K562 (cell line): Measurements from ENCODE around the gene MME. TPM values are rescaled to one million over a fixed set of nuclear protein-coding genes. Genes with fewer than 3 reads are reported as not detected.
A peak's percentile ranks its signal among the peaks of the same experiment; 100 is the strongest.

Source experiments
- ATAC-seq: fragments of 200-7000 bp; cut with Tn5 transposase; 3 replicates; pipeline ENCODE4 v1.9.1; 2020; ENCODE audit warnings: moderate library complexity
- BruUV-seq: library from RNA; stranded (reverse); fragments of 400-500 nt; replicated peaks from 2 replicates; lab custom pipeline; 2021; lab: Mats Ljungman, UMichigan
- CTCF ChIA-PET: fragments of 300-600 bp; formaldehyde crosslinking; extraction: SDS; loops from one replicate; lab custom pipeline; 2021; ENCODE audit warnings: low intra/inter-chr PET ratio; lab: Yijun Ruan, JAX
- POLR2A ChIA-PET: fragments of 300-600, 350-650 bp; sonication (Branson Sonifier 250); formaldehyde crosslinking; extraction: SDS; loops from one replicate; lab custom pipeline; 2021; ENCODE audit warnings: antibody characterized with exemption, inconsistent platforms; lab: Yijun Ruan, JAX
- DNase-seq, 4 experiments: peaks; one replicate each; pipeline versions ENCODE4 v3.0.0 to v3.0.0-alpha.2; 2011 to 2018; ENCODE audit warnings: low spot score in 3 of 4, mixed read lengths in 3 of 4; ENCODE audit errors: extremely low read depth in 1 of 4
- FAIRE-seq: peaks from 2 replicates; lab custom pipeline; 2011; peaks lifted over from hg19 to GRCh38; lab: Jason Lieb, UNC
- H2AFZ ChIP-seq: 2 replicates; pipeline ENCODE4 v1.6.0; 2011; ENCODE audit warnings: low read depth, low read length, control low read depth, inconsistent platforms
- H3K27ac ChIP-seq: fragments of 200-600 bp; 3 replicates; pipeline ENCODE4 v1.8.0; 2011; ENCODE audit warnings: low read depth, mild to moderate bottlenecking, control low read depth, inconsistent platforms, low read length, moderate library complexity, mixed read lengths; ENCODE audit errors: extremely low read depth
- H3K27me3 ChIP-seq, 2 experiments: fragments of 300-600 bp in 1 of 2; 2 replicates in 1 of 2; 3 replicates in 1 of 2; pipeline versions ENCODE4 v1.6.0 to v1.8.0; 2011; ENCODE audit warnings: inconsistent platforms in 2 of 2, low read length in 2 of 2, mild to moderate bottlenecking in 1 of 2, mixed read lengths in 1 of 2, moderate library complexity in 1 of 2; ENCODE audit not compliant: control insufficient read depth in 2 of 2, insufficient read depth in 2 of 2
- H3K36me3 ChIP-seq: fragments of 300-600 bp; 3 replicates; pipeline ENCODE4 v1.8.0; 2011; ENCODE audit warnings: mild to moderate bottlenecking, low read length, inconsistent platforms; ENCODE audit not compliant: control insufficient read depth, insufficient read depth
- H3K4me1 ChIP-seq, 2 experiments: fragments of 200-600 bp in 1 of 2; replicated peaks in 1 of 2; 2 replicates in 1 of 2; 3 replicates in 1 of 2; pipeline versions ENCODE4 v1.5.1 to v1.8.0; 2011; ENCODE audit warnings: inconsistent platforms in 2 of 2, low read length in 2 of 2, mild to moderate bottlenecking in 1 of 2, mixed read lengths in 1 of 2, moderate library complexity in 1 of 2; ENCODE audit not compliant: control insufficient read depth in 2 of 2, insufficient read depth in 2 of 2
- H3K4me2 ChIP-seq: 2 replicates; pipeline ENCODE4 v1.6.1; 2011; ENCODE audit warnings: low read length, control low read depth, inconsistent platforms, mixed read lengths; ENCODE audit not compliant: insufficient read depth
- H3K4me3 ChIP-seq: fragments of 200-600 bp; sonication (generic), shearing (Covaris generic); 2 replicates; pipeline ENCODE4 v1.5.1; 2016; ENCODE audit warnings: control low read depth, inconsistent platforms
- H3K79me2 ChIP-seq: fragments of 200-600 bp; 3 replicates; pipeline ENCODE4 v1.8.0; 2011; ENCODE audit warnings: low read length, inconsistent platforms; ENCODE audit not compliant: control insufficient read depth, insufficient read depth
- H3K9ac ChIP-seq, 2 experiments: 2 replicates each; pipeline versions ENCODE4 v1.6.0 to v1.6.1; 2011; ENCODE audit warnings: low read depth in 2 of 2, low read length in 2 of 2, control low read depth in 1 of 2, inconsistent platforms in 1 of 2, mild to moderate bottlenecking in 1 of 2, mixed read lengths in 1 of 2; ENCODE audit not compliant: insufficient read depth in 1 of 2
- H3K9me1 ChIP-seq: one replicate; pipeline ENCODE4 v1.6.0; 2011; ENCODE audit warnings: inconsistent platforms, mild to moderate bottlenecking, low read length, moderate library complexity; ENCODE audit not compliant: control insufficient read depth, insufficient read depth
- H3K9me3 ChIP-seq: replicated peaks from 2 replicates; pipeline ENCODE4 v1.5.1; 2011; ENCODE audit warnings: low read depth, low read length, inconsistent platforms; ENCODE audit not compliant: control insufficient read depth, insufficient read depth
- H4K20me1 ChIP-seq: replicated peaks from 2 replicates; pipeline ENCODE4 v1.6.1; 2011; ENCODE audit warnings: low read length, inconsistent platforms, mixed read lengths; ENCODE audit not compliant: control insufficient read depth, insufficient read depth
- C11orf30 ChIP-seq: fragments of 450-650 bp; IDR thresholded peaks from 2 replicates; pipeline ENCODE4 v1.6.1; 2016; ENCODE audit warnings: low read depth, mild to moderate bottlenecking
- CBFA2T2 ChIP-seq: fragments of 450-650 bp; conservative IDR thresholded peaks from 2 replicates; pipeline ENCODE4 v1.6.1; 2017; ENCODE audit warnings: mild to moderate bottlenecking
- CBFA2T3 ChIP-seq: fragments of 450-650 bp; IDR thresholded peaks from 2 replicates; pipeline ENCODE4 v1.6.1; 2017
- E2F3 ChIP-seq: fragments of 250-450 bp; sonication (Bioruptor Pico); IDR thresholded peaks from 2 replicates; pipeline ENCODE4 v1.4.0; 2020; ENCODE audit warnings: mild to moderate bottlenecking
- GABPB1 ChIP-seq: sonication (generic); formaldehyde crosslinking; IDR thresholded peaks from 2 replicates; pipeline ENCODE4 v1.8.0; 2022; ENCODE audit warnings: mild to moderate bottlenecking, missing genetic modification reagents
- MAFG ChIP-seq: fragments of 450-650 bp; conservative IDR thresholded peaks from 2 replicates; pipeline ENCODE4 v1.6.1; 2016; ENCODE audit warnings: missing genetic modification characterization, missing compliant biosample characterization
- MTA2 ChIP-seq: fragments of 450-650 bp; IDR thresholded peaks from 2 replicates; pipeline ENCODE4 v1.6.1; 2016; ENCODE audit warnings: low read depth
- NCOR1 ChIP-seq: fragments of 450-650 bp; IDR thresholded peaks from 2 replicates; pipeline ENCODE4 v1.6.1; 2016; ENCODE audit warnings: mild to moderate bottlenecking, moderate library complexity
- NFE2 ChIP-seq: IDR thresholded peaks from 2 replicates; pipeline ENCODE4 v1.6.1; 2014; ENCODE audit warnings: antibody characterized with exemption, low read depth
- NFE2L1 ChIP-seq: fragments of 450-650 bp; IDR thresholded peaks from 2 replicates; pipeline ENCODE4 v1.6.1; 2016; ENCODE audit warnings: missing genetic modification characterization, low read depth, mild to moderate bottlenecking, missing compliant biosample characterization, moderate library complexity, borderline replicate concordance
- NONO ChIP-seq, 2 experiments: fragments of 200-400 bp in 1 of 2; fragments of 450-650 bp in 1 of 2; formaldehyde crosslinking in 1 of 2; IDR thresholded peaks; 2 replicates each; pipeline ENCODE4 v1.6.1; 2017; ENCODE audit warnings: low read depth in 2 of 2, mild to moderate bottlenecking in 2 of 2, moderate library complexity in 2 of 2, low read length in 1 of 2
- PHB ChIP-seq: fragments of 250-450 bp; sonication (Bioruptor Pico); IDR thresholded peaks from 2 replicates; pipeline ENCODE4 v1.5.0; 2021
- SAP30 ChIP-seq: fragments of 200-600 bp; sonication (generic); IDR thresholded peaks from 2 replicates; pipeline ENCODE4 v1.6.1; 2012; ENCODE audit warnings: borderline replicate concordance, low read depth, mild to moderate bottlenecking, moderate library complexity, low read length, control low read depth, inconsistent platforms; ENCODE audit not compliant: insufficient read depth, poor library complexity, severe bottlenecking
- ZC3H8 ChIP-seq: fragments of 450-650 bp; IDR thresholded peaks from 2 replicates; pipeline ENCODE4 v1.6.1; 2017
- ZSCAN29 ChIP-seq: fragments of 450-650 bp; IDR thresholded peaks from 2 replicates; pipeline ENCODE4 v1.6.1; 2017
- WGBS: fragments of 100-300 bp; shearing (Covaris generic); methylation state at CpG from one replicate; pipeline ENCODE4 v1.1.6; 2016; ENCODE audit warnings: low coverage, mixed read lengths; ENCODE audit not compliant: insufficient coverage; ENCODE audit errors: missing lambda C conversion rate; 5-methylcytosine and 5-hydroxymethylcytosine counted together
- in situ Hi-C: fragments of 300-500 bp; cut with MboI; formaldehyde crosslinking; loops from 4 replicates; pipeline ENCODE4 v1.15.0; 2018; ENCODE audit warnings: inconsistent platforms, mixed read lengths
- intact Hi-C: fragments of 100-400 bp; cut with micrococcal nuclease; formaldehyde crosslinking; loops from 2 replicates; pipeline ENCODE4 v1.14.2; 2022
- polyA plus RNA-seq, 8 experiments: library from polyadenylated mRNA; depleted of rRNA in 4 of 8; stranded (reverse) in 5 of 8; unstranded in 3 of 8; fragments of >200 nt; fragmentation: Nextera tagmentation in 2 of 8; fragmentation: Illumina TruSeq in 1 of 8; extraction: Ambion mirVana in 2 of 8; extraction: Trizol in 1 of 8; gene quantifications; 2 replicates each; pipeline versions ENCODE4 v1.2.1 to v1.2.3, GENCODE V29; 2011 to 2014; ENCODE audit warnings: inconsistent platforms in 1 of 8, missing spikeins in 1 of 8
- total RNA-seq, 7 experiments: library from RNA; depleted of rRNA in 6 of 7; stranded (reverse); fragments of >200 nt in 6 of 7; fragmentation: Illumina TruSeq in 2 of 7; extraction: Trizol in 2 of 7; gene quantifications; 2 replicates each; pipeline versions ENCODE4 v1.2.1 to v1.2.3, GENCODE V29; 2011 to 2021; ENCODE audit warnings: low replicate concordance in 1 of 7

MME gene
- total and polyA plus RNA-seq, 9 of the 15 experiments (the other 6 are each of a cell fraction or from before 2014, with no cell fraction given), result 0.80 to 8.6 (median 2.5) TPM

DNA sequence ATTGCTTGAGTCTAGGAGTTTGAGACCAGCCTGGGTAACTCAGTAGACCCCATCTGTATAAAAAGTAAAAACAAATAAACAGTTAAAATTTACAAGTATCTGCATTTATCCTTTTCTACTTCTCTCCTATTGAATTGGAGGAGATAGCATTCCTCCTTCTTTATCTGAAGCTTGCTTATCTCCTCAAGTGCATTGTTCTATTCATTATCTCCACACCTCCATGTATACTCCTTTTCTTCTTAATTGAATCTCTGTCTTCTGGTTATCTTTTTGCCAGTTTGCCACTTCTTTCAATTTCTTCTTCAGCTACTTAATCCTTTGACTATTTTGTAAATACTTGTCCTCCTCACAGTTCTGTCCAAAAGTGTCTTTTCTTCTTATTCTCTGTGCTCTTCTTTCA, 124.7 kb downstream of the MME start (continued):
- TF ChIP-seq ZSCAN29 (no peak), PHB (no peak), NCOR1 (peak; percentile 41; the same call in 1 of the 2 replicates), MTA2 (0 out of 2 replicates have a peak, but pooled peaks have one; percentile 12), GABPB1 (CRISPR knock-in tag) (no peak), CBFA2T2 (peak; percentile 70)
- TF ChIP-seq, all 486 proteins: peak for 10

GRCh38 chr3:155208183-155208800, 128.2 kb downstream of the MME start:
- no peak overlapping the region for H3K4me3 ChIP-seq
- FAIRE-seq (no peak), ATAC-seq (peak; percentile 54), DNase-seq (peak in 1 of 4 experiments; percentile 22)
- in situ Hi-C loops, result no loop called here
- no peaks in the 10 kb centered on the region for H3K36me3 ChIP-seq
- no peaks in the 10 kb centered on the region; a peak in 1 of 5 replicates for H3K4me1 ChIP-seq
- no TSS peak for BruUV-seq
- H3K27ac ChIP-seq, result no peak overlapping the region
- H3K27me3 ChIP-seq, result no peaks in the 10 kb centered on the region
- no peaks in the 10 kb centered on the region for H3K9me1 ChIP-seq
- no peaks in the 10 kb centered on the region for H3K9me3 ChIP-seq
- H2AFZ ChIP-seq, result peak overlapping the region; percentile 28; the same call in 1 of the 2 replicates
- no peak overlapping the region for H3K9ac ChIP-seq
- intact Hi-C loops, result no loop called here
- ChIA-PET CTCF (no interaction called here), POLR2A (interaction anchor here (1.0 kb wide), 1 partner anchor 12 kb away, joined by 3 read pairs; no protein-coding TSS in a partner anchor)
- TF ChIP-seq ZSCAN29 (no peak), CBFA2T3 (peak; percentile 22; the same call in 1 of the 2 replicates), SAP30 (no peak), NFE2 (peak; percentile 45; the same call in 1 of the 2 replicates), E2F3 (no peak), NONO (IDR thresholded peaks at IDR 0.05; ENCODE audit: low read depth in 2 of 2, low read length in 1 of 2) (no peak), ZC3H8 (no peak), C11orf30 (peak; percentile 28; the same call in 1 of the 2 replicates), MAFG (tag) (peak; percentile 28; the same call in 1 of the 2 replicates), NFE2L1 (tag) (peak; percentile 10; the same call in 1 of the 2 replicates)
- no peaks in the 10 kb centered on the region for H4K20me1 ChIP-seq
- no peak overlapping the region for H3K4me2 ChIP-seq
- H3K79me2 ChIP-seq, result no peaks in the 10 kb centered on the region
- WGBS, result 15% methylated on average over 4 of the region's 4 CpGs
